Measurements from ENCODE around the gene WDR73. TPM values are rescaled to one million over a fixed set of nuclear protein-coding genes. Genes with fewer than 3 reads are reported as not detected.

Gene WDR73
- total RNA-seq, 1 donor from 2014 or later: 53.2 TPM

- Mint-ChIP-seq H3K27me3 (ENCODE audit: low read depth) (no peaks in the 10 kb centered on the region), H3K4me3 (no peak overlapping the region), H3K4me1 (peaks cover 4% of the 10 kb centered on the region), H3K36me3 (ENCODE audit: low read depth) (peaks cover 16% of the 10 kb centered on the region), H3K27ac (ENCODE audit: unreplicated experiment) (no peak overlapping the region), H3K9me3 (no peaks in the 10 kb centered on the region)
- TF ChIP-seq CTCF (conservative IDR thresholded peaks at IDR 0.05): no peak
- no peak for DNase-seq (ENCODE audit: low read depth, low spot score)
These were observed 44.1 kb downstream of the WDR73 start for GRCh38 chr15:84609818-84610525.

- peaks cover 20% of the 10 kb centered on the region for H3K36me3 Mint-ChIP-seq (ENCODE audit: low read depth)
- no peaks in the 10 kb centered on the region for H3K27me3 Mint-ChIP-seq (ENCODE audit: low read depth)
- H3K4me3 Mint-ChIP-seq: no peak overlapping the region
- DNase-seq (ENCODE audit: low read depth, low spot score): no peak
- H3K9me3 Mint-ChIP-seq: no peaks in the 10 kb centered on the region
- peaks cover 11% of the 10 kb centered on the region for H3K4me1 Mint-ChIP-seq
- TF ChIP-seq CTCF (conservative IDR thresholded peaks at IDR 0.05): no peak
- no peak overlapping the region for H3K27ac Mint-ChIP-seq (ENCODE audit: unreplicated experiment)
These were observed 45.3 kb downstream of the WDR73 start for GRCh38 chr15:84608707-84609284.

- H3K4me3 Mint-ChIP-seq: no peak overlapping the region
- H3K4me1 Mint-ChIP-seq: peaks cover 26% of the 10 kb centered on the region
- H3K9me3 Mint-ChIP-seq: no peaks in the 10 kb centered on the region
- H3K36me3 Mint-ChIP-seq (ENCODE audit: low read depth): peaks cover 17% of the 10 kb centered on the region
- no peak overlapping the region for H3K27ac Mint-ChIP-seq (ENCODE audit: unreplicated experiment)
- H3K27me3 Mint-ChIP-seq (ENCODE audit: low read depth): no peaks in the 10 kb centered on the region
- no peak for TF ChIP-seq CTCF (conservative IDR thresholded peaks at IDR 0.05)
- DNase-seq (ENCODE audit: low read depth, low spot score): no peak
These were observed 47.4 kb downstream of the WDR73 start for GRCh38 chr15:84606653-84607120.

GRCh38 chr15:84605554-84605882, 48.6 kb downstream of the WDR73 start:
- DNase-seq (ENCODE audit: low read depth, low spot score): no peak
- no peak for TF ChIP-seq CTCF (conservative IDR thresholded peaks at IDR 0.05)
- no peaks in the 10 kb centered on the region for H3K27me3 Mint-ChIP-seq (ENCODE audit: low read depth)
- H3K36me3 Mint-ChIP-seq (ENCODE audit: low read depth): peaks cover 17% of the 10 kb centered on the region
- H3K27ac Mint-ChIP-seq (ENCODE audit: unreplicated experiment): peak overlapping the region; percentile 41
- H3K4me1 Mint-ChIP-seq: peaks cover 32% of the 10 kb centered on the region
- H3K9me3 Mint-ChIP-seq: no peaks in the 10 kb centered on the region
- no peak overlapping the region for H3K4me3 Mint-ChIP-seq

GRCh38 chr15:84604826-84605553, 49.1 kb downstream of the WDR73 start:
- no peak overlapping the region for H3K4me3 Mint-ChIP-seq

More at GRCh38 chr15:84604826-84605553, 49.1 kb downstream of the WDR73 start:
- Mint-ChIP-seq H3K4me1 (peaks cover 36% of the 10 kb centered on the region), H3K36me3 (ENCODE audit: low read depth) (peaks cover 17% of the 10 kb centered on the region), H3K27me3 (ENCODE audit: low read depth) (no peaks in the 10 kb centered on the region), H3K27ac (ENCODE audit: unreplicated experiment) (peak overlapping the region; percentile 41), H3K9me3 (no peaks in the 10 kb centered on the region)
- no peak for DNase-seq (ENCODE audit: low read depth, low spot score)
- no peak for TF ChIP-seq CTCF (conservative IDR thresholded peaks at IDR 0.05)
